CD14-positive monocyte (primary cell): ENCODE measurements around the gene CELF2. TPM values are rescaled to one million over a fixed set of nuclear protein-coding genes. Genes with fewer than 3 reads are reported as not detected.

Experiments used
- DNase-seq, 3 donors: peaks; one replicate each; pipeline ENCODE4 v3.0.0-alpha.2; 2011 to 2022
- H2AFZ ChIP-seq: 2 replicates; pipeline ENCODE4 v1.6.0; 2012; ENCODE audit warnings: mild to moderate bottlenecking, low read depth, low read length, inconsistent platforms; ENCODE audit not compliant: insufficient read depth, poor library complexity, severe bottlenecking
- H3K27ac ChIP-seq, 2 donors: 1 replicate in 1 of 2; 2 replicates in 1 of 2; pipeline ENCODE4 v1.5.1; 2012 to 2013; ENCODE audit warnings: low read length in 2 of 2, control low read depth in 1 of 2, inconsistent platforms in 1 of 2, low read depth in 1 of 2, mild to moderate bottlenecking in 1 of 2
- H3K27me3 ChIP-seq, 2 donors: one replicate each; pipeline versions ENCODE4 v1.6.0 to v1.6.1; 2011 to 2013; ENCODE audit warnings: low read length in 2 of 2; ENCODE audit not compliant: control insufficient read depth in 2 of 2, insufficient read depth in 2 of 2
- H3K36me3 ChIP-seq, 2 donors: replicated peaks in 1 of 2; 1 replicate in 1 of 2; 2 replicates in 1 of 2; pipeline versions ENCODE4 v1.5.1 to v1.6.1; 2012 to 2013; ENCODE audit warnings: low read length in 2 of 2, control low read depth in 1 of 2, inconsistent platforms in 1 of 2, mild to moderate bottlenecking in 1 of 2; ENCODE audit not compliant: insufficient read depth in 2 of 2, control insufficient read depth in 1 of 2
- H3K4me1 ChIP-seq, 2 donors: 1 replicate in 1 of 2; 2 replicates in 1 of 2; pipeline versions ENCODE4 v1.5.1 to v1.6.1; 2012 to 2013; ENCODE audit warnings: low read length in 2 of 2, control low read depth in 1 of 2, inconsistent platforms in 1 of 2, mild to moderate bottlenecking in 1 of 2, moderate library complexity in 1 of 2; ENCODE audit not compliant: insufficient read depth in 2 of 2, control insufficient read depth in 1 of 2
- H3K4me2 ChIP-seq: replicated peaks from 2 replicates; pipeline ENCODE3; 2012; ENCODE audit warnings: low read length, moderate library complexity, mild to moderate bottlenecking; ENCODE audit not compliant: poor library complexity, severe bottlenecking; ENCODE audit errors: extremely low read depth
- H3K4me3 ChIP-seq, 3 experiments: fragments of 200-600 bp in 1 of 3; sonication (generic) in 1 of 3; replicated peaks in 1 of 3; 1 replicate in 2 of 3; 2 replicates in 1 of 3; pipeline ENCODE4 v1.5.1; 2011 to 2013; ENCODE audit warnings: low read length in 3 of 3, mild to moderate bottlenecking in 3 of 3, control low read depth in 2 of 3, low read depth in 2 of 3, inconsistent platforms in 1 of 3, moderate library complexity in 1 of 3
- H3K79me2 ChIP-seq: 2 replicates; pipeline ENCODE4 v1.6.0; 2012; ENCODE audit warnings: mild to moderate bottlenecking, control low read depth, inconsistent platforms, low read length, moderate library complexity; ENCODE audit not compliant: insufficient read depth
- H3K9ac ChIP-seq: 2 replicates; pipeline ENCODE4 v1.6.0; 2017; ENCODE audit warnings: low read length, mild to moderate bottlenecking; ENCODE audit not compliant: insufficient read depth, poor library complexity, severe bottlenecking
- H3K9me3 ChIP-seq, 2 donors: replicated peaks in 1 of 2; 1 replicate in 1 of 2; 2 replicates in 1 of 2; pipeline versions ENCODE4 v1.5.1 to v1.6.1; 2012 to 2013; ENCODE audit warnings: low read length in 2 of 2, control low read depth in 1 of 2; ENCODE audit not compliant: control insufficient read depth in 1 of 2, insufficient read depth in 1 of 2
- H4K20me1 ChIP-seq: 2 replicates; pipeline ENCODE4 v1.6.0; 2012; ENCODE audit warnings: mild to moderate bottlenecking, low read length, control low read depth, moderate library complexity; ENCODE audit not compliant: insufficient read depth
- H3K27ac Mint-ChIP-seq, 7 donors: one replicate each; pipeline ENCODE4 v1.8.0; 2020; ENCODE audit warnings: mild to moderate bottlenecking in 7 of 7, mixed read lengths in 7 of 7, moderate library complexity in 6 of 7, inconsistent platforms in 2 of 7
- H3K27me3 Mint-ChIP-seq, 3 donors: one replicate each; pipeline ENCODE4 v1.8.0; 2021 to 2022; ENCODE audit warnings: low read depth in 3 of 3, mild to moderate bottlenecking in 3 of 3, mixed read lengths in 3 of 3, moderate library complexity in 3 of 3, inconsistent platforms in 1 of 3
- H3K36me3 Mint-ChIP-seq, 2 donors: one replicate each; pipeline ENCODE4 v1.8.0; 2020; ENCODE audit warnings: mixed read lengths in 2 of 2, inconsistent platforms in 1 of 2, mild to moderate bottlenecking in 1 of 2
- H3K4me1 Mint-ChIP-seq: one replicate; pipeline ENCODE4 v1.8.0; 2020; ENCODE audit warnings: mild to moderate bottlenecking, mixed read lengths
- H3K4me3 Mint-ChIP-seq, 2 donors: one replicate each; pipeline ENCODE4 v1.8.0; 2020; ENCODE audit warnings: mild to moderate bottlenecking in 2 of 2, mixed read lengths in 2 of 2, moderate library complexity in 1 of 2
- H3K9me3 Mint-ChIP-seq, 7 donors: one replicate each; pipeline ENCODE4 v1.8.0; 2020 to 2022; ENCODE audit warnings: mixed read lengths in 7 of 7, mild to moderate bottlenecking in 6 of 7, moderate library complexity in 6 of 7, inconsistent platforms in 2 of 7
- CTCF ChIP-seq: fragments of 200-600 bp; IDR thresholded peaks from one replicate; pipeline ENCODE4 v1.8.0; 2022; ENCODE audit warnings: antibody characterized with exemption, mild to moderate bottlenecking
- WGBS: methylation state at CpG from one replicate; pipeline ENCODE4 v1.1.5; 2013; ENCODE audit warnings: missing lambda C conversion rate; ENCODE audit not compliant: insufficient coverage; 5-methylcytosine and 5-hydroxymethylcytosine counted together
- intact Hi-C, 2 donors: fragments of 100-400 bp; cut with micrococcal nuclease; formaldehyde crosslinking; loops; one replicate each; pipeline versions ENCODE4 v1.15.0 to v1.15.1; 2023
- polyA plus RNA-seq, 3 donors: library from polyadenylated mRNA; depleted of rRNA in 1 of 3; unstranded in 2 of 3; stranded (reverse) in 1 of 3; fragments of 300-500 nt in 2 of 3; fragments of >200 nt in 1 of 3; fragmentation: Illumina TruSeq in 2 of 3; gene quantifications; 1 replicate in 2 of 3; 2 replicates in 1 of 3; pipeline ENCODE4 v1.2.3, GENCODE V29; 2012 to 2021

Gene CELF2
- polyA plus RNA-seq, 3 donors: 53.5 to 93.3 (median 80.5) TPM

- Mint-ChIP-seq H3K36me3 (peaks cover 65 to 86% of the 10 kb centered on the region in 2 donors), H3K4me1 (peaks cover 43% of the 10 kb centered on the region), H3K27ac (peak overlapping the region in 3 of 7 donors; percentile 50 to 85 (median 71)), H3K9me3 (no peaks in the 10 kb centered on the region), H3K27me3 (no peaks in the 10 kb centered on the region), H3K4me3 (no peak overlapping the region)
- no peak for TF ChIP-seq CTCF
- whole genome bisulfite sequencing: 67% methylated on average over 4 of the region's 5 CpGs
- Histone ChIP-seq H3K4me2 (no peak overlapping the region), H3K27ac (peak overlapping the region in 1 of 2 donors; percentile 49), H3K36me3 (peaks cover 42 to 83% of the 10 kb centered on the region in 2 donors), H3K9ac (no peak overlapping the region), H3K9me3 (no peaks in the 10 kb centered on the region), H3K4me1 (peaks cover 22 to 25% of the 10 kb centered on the region in 2 donors), H3K79me2 (peaks cover 100% of the 10 kb centered on the region), H2AFZ (no peak overlapping the region), H3K4me3 (no peak overlapping the region), H4K20me1 (peaks cover 100% of the 10 kb centered on the region), H3K27me3 (no peaks in the 10 kb centered on the region)
- intact Hi-C loops: no loop called here
- no peak for DNase-seq
Observed at GRCh38 chr10:11230498-11231167, 213.0 kb downstream of the CELF2 start.

GRCh38 chr10:11231285-11231684, 213.6 kb downstream of the CELF2 start:
- no peak overlapping the region for H3K9ac ChIP-seq
- no peaks in the 10 kb centered on the region for H3K9me3 ChIP-seq
- intact Hi-C loops: no loop called here
- Mint-ChIP-seq H3K27me3 (no peaks in the 10 kb centered on the region), H3K9me3 (no peaks in the 10 kb centered on the region), H3K4me1 (peaks cover 39% of the 10 kb centered on the region), H3K4me3 (no peak overlapping the region), H3K36me3 (peaks cover 65 to 91% of the 10 kb centered on the region in 2 donors), H3K27ac (peak overlapping the region in 3 of 7 donors; percentile 2 to 61 (median 41))
- no peak for DNase-seq
- H2AFZ ChIP-seq: no peak overlapping the region
- H3K36me3 ChIP-seq: peaks cover 41 to 89% of the 10 kb centered on the region in 2 donors
- WGBS: 100% methylated on average over 2 of the region's 3 CpGs
- peaks cover 100% of the 10 kb centered on the region for H3K79me2 ChIP-seq
- no peak overlapping the region for H3K4me3 ChIP-seq
- peak overlapping the region in 1 of 2 donors; percentile 49 for H3K27ac ChIP-seq
- peaks cover 16 to 19% of the 10 kb centered on the region in 2 donors for H3K4me1 ChIP-seq
- no peak overlapping the region for H3K4me2 ChIP-seq
- peaks cover 100% of the 10 kb centered on the region for H4K20me1 ChIP-seq
- H3K27me3 ChIP-seq: no peaks in the 10 kb centered on the region
- TF ChIP-seq CTCF: no peak
